NCI-H1048 (cell line): ENCODE results near the gene FOXR1.

Experiments
- DNase-seq: peaks from one replicate; lab custom pipeline; 2025; lab: John Stamatoyannopoulos, UW

The FOXR1 gene

GRCh38 chr11:119026970-119027369 is 55.4 kb downstream of the FOXR1 start:
- DNase-seq: no peak

DNA sequence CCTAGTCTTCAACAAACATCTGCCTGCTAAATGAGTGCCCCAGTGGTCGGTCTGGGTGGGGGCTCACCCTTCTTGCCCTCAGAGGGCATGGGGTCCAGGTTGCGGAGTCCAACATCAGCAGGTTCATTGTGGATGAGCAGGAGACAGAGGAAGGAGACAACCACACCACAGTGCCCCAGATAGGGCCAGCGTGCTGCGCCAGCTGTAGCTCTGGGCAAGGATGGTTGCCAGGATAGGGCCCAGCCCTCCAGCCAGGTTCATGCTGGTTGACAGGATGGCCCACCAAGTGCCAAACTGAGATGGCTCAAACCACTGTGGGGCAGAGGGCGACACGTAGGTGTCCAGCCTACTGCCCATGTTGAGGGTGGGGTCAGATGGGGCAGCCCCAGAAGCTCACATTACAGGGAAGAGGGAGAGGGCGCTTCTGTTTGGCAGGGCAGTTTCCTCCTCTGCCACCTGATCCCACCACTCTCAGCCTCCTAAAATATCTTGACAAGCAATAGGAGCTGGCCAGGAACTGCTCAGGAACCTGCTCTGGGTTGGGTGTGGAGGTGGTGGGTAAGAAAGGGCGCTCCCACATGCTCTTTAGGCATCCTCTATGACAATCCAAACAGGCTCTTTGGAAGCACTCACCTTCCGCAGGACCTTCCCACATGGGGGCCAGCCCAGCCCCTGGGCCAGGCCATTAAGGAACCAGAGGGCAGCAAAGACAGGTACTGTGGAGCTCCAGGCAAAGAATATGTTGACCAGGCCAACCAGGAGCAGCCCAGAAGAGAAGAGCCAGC is 56.2 kb downstream of the FOXR1 start:
- no peak for DNase-seq

DNA sequence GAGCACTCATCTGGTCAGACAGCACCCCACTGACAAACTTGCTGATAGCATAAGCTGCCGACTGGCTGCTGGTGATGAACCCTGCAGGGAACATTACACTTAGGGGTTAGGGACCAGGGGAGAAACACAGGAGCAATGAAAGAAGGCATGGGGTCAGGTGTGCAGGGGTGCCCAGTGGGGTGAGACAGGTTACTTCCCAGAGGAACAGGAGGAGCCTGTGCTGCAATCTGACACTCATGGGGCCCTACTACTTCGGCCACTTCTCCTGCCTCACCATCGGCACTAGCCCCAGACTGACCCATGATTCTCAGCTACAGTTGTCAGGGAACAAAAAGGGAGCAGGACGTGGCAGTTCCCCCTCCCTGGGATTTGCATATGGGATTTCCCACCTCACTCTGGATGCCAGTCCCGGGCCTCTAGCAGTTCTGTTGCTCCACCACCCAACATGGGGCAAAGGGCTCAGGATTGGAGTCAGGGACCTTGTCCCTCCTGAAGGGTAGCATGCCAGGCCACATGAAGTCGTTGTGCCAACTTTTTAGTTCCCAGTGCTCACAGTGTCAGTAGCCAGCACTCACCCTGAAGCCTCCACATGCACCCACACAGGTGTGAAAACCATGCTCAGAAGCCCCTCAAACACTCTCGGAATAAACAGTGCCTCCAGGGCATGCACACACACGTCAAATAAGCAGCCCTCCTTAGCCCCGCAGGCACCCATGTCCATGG is 56.9 kb downstream of the FOXR1 start:
- no peak for DNase-seq

DNA sequence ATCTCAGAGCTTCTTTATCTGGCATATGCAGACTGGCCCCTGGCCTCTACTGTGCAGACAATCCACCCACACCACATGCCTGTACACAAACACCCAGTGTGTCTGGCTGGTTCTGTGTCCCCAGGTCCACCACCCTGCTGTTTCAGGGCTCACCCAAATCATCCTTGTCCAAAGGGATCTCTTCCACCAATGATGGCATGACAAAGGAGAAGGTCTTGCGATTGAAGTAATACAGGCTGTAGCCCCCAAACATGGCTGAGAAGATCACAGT is 57.4 kb downstream of the FOXR1 start:
- DNase-seq: no peak

DNA sequence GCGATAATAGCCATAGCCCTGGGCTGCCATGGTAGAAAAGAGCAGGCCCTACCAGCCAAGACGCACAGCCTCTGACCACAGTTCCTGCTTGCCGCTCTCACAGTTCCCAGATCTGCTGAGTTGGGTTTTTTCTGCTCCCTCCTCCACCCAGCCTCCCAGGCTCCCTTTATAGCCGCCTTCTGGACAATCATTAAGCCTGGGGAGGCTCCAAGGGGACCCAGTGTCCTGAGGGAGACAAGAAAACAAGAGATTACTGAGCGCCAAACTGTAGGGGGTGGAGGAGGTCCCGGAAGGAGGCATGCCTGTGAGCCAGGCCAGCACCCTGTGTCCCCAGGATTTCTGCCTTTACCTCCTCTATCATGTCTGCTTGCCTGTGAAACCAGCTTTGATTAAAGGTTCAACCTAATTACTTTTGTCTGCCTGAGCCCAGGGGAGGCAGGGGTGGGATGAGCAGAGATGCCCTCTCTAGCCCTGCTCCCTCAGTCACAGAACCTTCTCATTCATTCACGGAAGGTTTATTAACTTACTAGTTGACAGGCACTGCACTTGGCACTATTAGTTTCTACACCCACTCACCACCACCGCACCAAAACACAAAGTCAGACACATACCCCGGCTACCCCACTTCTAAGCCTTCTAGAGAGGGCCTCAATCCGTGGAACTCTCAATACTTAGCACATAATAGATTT is 57.9 kb downstream of the FOXR1 start:
- no peak for DNase-seq

GRCh38 chr11:119030029-119030328 is 58.4 kb downstream of the FOXR1 start:
- no peak for DNase-seq

GRCh38 chr11:119030329-119031047 is 58.9 kb downstream of the FOXR1 start, which contains the start of gene SLC37A4:
SLC37A4 (minus strand) TSS chr11:119030877.
- DNase-seq: peak; percentile 94
